H9 (cell line): Measurements from ENCODE around the gene PLD4. TPM values are rescaled to one million over a fixed set of nuclear protein-coding genes. Genes with fewer than 3 reads are reported as not detected.
A peak's percentile ranks its signal among the peaks of the same experiment; 100 is the strongest.

Experiments
- DNase-seq: peaks from one replicate; pipeline ENCODE4 v3.0.0-alpha.2; 2017
- H2AFZ ChIP-seq: one replicate; pipeline ENCODE4 v1.6.1; 2013; ENCODE audit warnings: mild to moderate bottlenecking, low read length, control low read depth, moderate library complexity
- H2AK5ac ChIP-seq: 2 replicates; pipeline ENCODE4 v1.6.1; 2013; ENCODE audit warnings: low read length, control low read depth, mixed read lengths; ENCODE audit not compliant: insufficient read length
- H2BK120ac ChIP-seq: one replicate; pipeline ENCODE4 v1.6.1; 2013; ENCODE audit warnings: low read depth, mild to moderate bottlenecking, low read length, control low read depth, inconsistent platforms; ENCODE audit not compliant: poor library complexity, severe bottlenecking
- H2BK12ac ChIP-seq: 2 replicates; pipeline ENCODE4 v1.6.1; 2013; ENCODE audit warnings: low read length, control low read depth, mixed read lengths, low read depth; ENCODE audit not compliant: insufficient read length
- H2BK15ac ChIP-seq: 2 replicates; pipeline ENCODE4 v1.6.1; 2013; ENCODE audit warnings: low read depth, low read length, control low read depth
- H2BK20ac ChIP-seq: one replicate; pipeline ENCODE4 v1.6.1; 2013; ENCODE audit warnings: low read depth, mild to moderate bottlenecking, low read length, control low read depth, inconsistent platforms; ENCODE audit not compliant: poor library complexity, severe bottlenecking
- H2BK5ac ChIP-seq: 2 replicates; pipeline ENCODE4 v1.6.1; 2013; ENCODE audit warnings: low read length, control low read depth, mixed read lengths; ENCODE audit not compliant: insufficient read length
- H3K14ac ChIP-seq: 2 replicates; pipeline ENCODE4 v1.6.1; 2013; ENCODE audit warnings: low read length, control low read depth; ENCODE audit not compliant: insufficient read depth
- H3K18ac ChIP-seq: 2 replicates; pipeline ENCODE4 v1.6.1; 2013; ENCODE audit warnings: low read depth, mild to moderate bottlenecking, mixed read lengths, low read length, control low read depth; ENCODE audit not compliant: insufficient read length
- H3K23ac ChIP-seq: 2 replicates; pipeline ENCODE4 v1.6.1; 2013; ENCODE audit warnings: low read length, control low read depth, mixed read lengths, low read depth; ENCODE audit not compliant: insufficient read length
- H3K23me2 ChIP-seq: 2 replicates; pipeline ENCODE4 v1.6.1; 2013; ENCODE audit warnings: low read depth, mild to moderate bottlenecking, mixed read lengths, low read length, control low read depth; ENCODE audit not compliant: insufficient read length, poor library complexity, severe bottlenecking
- H3K27ac ChIP-seq: 2 replicates; pipeline ENCODE4 v1.5.1; 2013; ENCODE audit warnings: low read length, control low read depth, mixed read lengths, low read depth; ENCODE audit not compliant: insufficient read length
- H3K27me3 ChIP-seq: 2 replicates; pipeline ENCODE4 v1.6.1; 2013; ENCODE audit warnings: low read length, control low read depth, inconsistent platforms; ENCODE audit not compliant: insufficient read depth
- H3K4ac ChIP-seq: 2 replicates; pipeline ENCODE4 v1.6.1; 2013; ENCODE audit warnings: low read depth, mild to moderate bottlenecking, control low read depth, inconsistent platforms, low read length, moderate library complexity
- H3K4me1 ChIP-seq: 2 replicates; pipeline ENCODE4 v1.6.1; 2013; ENCODE audit warnings: low read length, control low read depth, inconsistent platforms; ENCODE audit not compliant: insufficient read depth
- H3K4me2 ChIP-seq: 2 replicates; pipeline ENCODE4 v1.6.1; 2013; ENCODE audit warnings: low read length, control low read depth, mixed read lengths; ENCODE audit not compliant: insufficient read length, insufficient read depth
- H3K56ac ChIP-seq: 2 replicates; pipeline ENCODE4 v1.6.1; 2013; ENCODE audit warnings: low read depth, mild to moderate bottlenecking, mixed read lengths, low read length, control low read depth; ENCODE audit not compliant: insufficient read length
- H3K79me1 ChIP-seq: 2 replicates; pipeline ENCODE4 v1.6.1; 2013; ENCODE audit warnings: low read depth, mild to moderate bottlenecking, moderate library complexity, low read length, control low read depth, inconsistent platforms; ENCODE audit not compliant: insufficient read depth, poor library complexity, severe bottlenecking
- H3K79me2 ChIP-seq: 2 replicates; pipeline ENCODE4 v1.6.1; 2013; ENCODE audit warnings: low read length, control low read depth, inconsistent platforms; ENCODE audit not compliant: insufficient read depth
- H3K9ac ChIP-seq: 2 replicates; pipeline ENCODE4 v1.6.1; 2013; ENCODE audit warnings: low read length, control low read depth, mixed read lengths; ENCODE audit not compliant: insufficient read length; ENCODE audit errors: extremely low read depth
- H3K9me3 ChIP-seq: one replicate; pipeline ENCODE4 v1.6.1; 2013; ENCODE audit warnings: low read depth, low read length, inconsistent platforms; ENCODE audit not compliant: control insufficient read depth
- H3T11ph ChIP-seq: one replicate; pipeline ENCODE4 v1.6.1; 2013; ENCODE audit warnings: mild to moderate bottlenecking, low read length, control low read depth, inconsistent platforms
- H4K20me1 ChIP-seq: one replicate; pipeline ENCODE4 v1.6.1; 2013; ENCODE audit not compliant: control insufficient read depth, insufficient read length, insufficient read depth
- H4K5ac ChIP-seq: 2 replicates; pipeline ENCODE4 v1.6.1; 2013; ENCODE audit warnings: low read depth, mild to moderate bottlenecking, mixed read lengths, low read length, control low read depth; ENCODE audit not compliant: insufficient read length
- H4K8ac ChIP-seq: replicated peaks from 2 replicates; pipeline ENCODE4 v1.6.1; 2013; ENCODE audit warnings: low read length, control low read depth, mixed read lengths, low read depth; ENCODE audit not compliant: insufficient read length
- H4K91ac ChIP-seq: 2 replicates; pipeline ENCODE4 v1.6.1; 2013; ENCODE audit warnings: low read depth, mild to moderate bottlenecking, moderate library complexity, mixed read lengths, low read length, control low read depth; ENCODE audit not compliant: insufficient read length
- H3K27ac Mint-ChIP-seq, 3 experiments: 2 replicates in 2 of 3; 3 replicates in 1 of 3; pipeline ENCODE4 v1.8.0; 2020 to 2021; ENCODE audit warnings: mixed read lengths in 3 of 3, mild to moderate bottlenecking in 1 of 3, moderate library complexity in 1 of 3
- H3K27me3 Mint-ChIP-seq: 2 replicates; pipeline ENCODE4 v1.8.0; 2021; ENCODE audit warnings: low read depth, mild to moderate bottlenecking, moderate library complexity, mixed read lengths
- H3K36me3 Mint-ChIP-seq, 3 experiments: 2 replicates in 2 of 3; 3 replicates in 1 of 3; pipeline ENCODE4 v1.8.0; 2020 to 2021; ENCODE audit warnings: low read depth in 3 of 3, mixed read lengths in 3 of 3; ENCODE audit not compliant: insufficient read depth in 1 of 3
- H3K4me1 Mint-ChIP-seq, 2 experiments: 2 replicates each; pipeline ENCODE4 v1.8.0; 2020; ENCODE audit warnings: mixed read lengths in 2 of 2
- H3K4me3 Mint-ChIP-seq, 2 experiments: 2 replicates in 1 of 2; 3 replicates in 1 of 2; pipeline ENCODE4 v1.8.0; 2020 to 2021; ENCODE audit warnings: mild to moderate bottlenecking in 2 of 2, mixed read lengths in 2 of 2, moderate library complexity in 1 of 2
- H3K9me3 Mint-ChIP-seq, 2 experiments: 2 replicates in 1 of 2; 3 replicates in 1 of 2; pipeline ENCODE4 v1.8.0; 2020; ENCODE audit warnings: mild to moderate bottlenecking in 2 of 2, mixed read lengths in 2 of 2, moderate library complexity in 1 of 2
- CTCF ChIP-seq: fragments of 200-600 bp; sonication (generic); conservative IDR thresholded peaks from 3 replicates; pipeline ENCODE4 v1.8.0; 2021; ENCODE audit warnings: antibody characterized with exemption, mild to moderate bottlenecking
- WGBS: extraction: QIAGEN DNeasy Blood & Tissue Kit; methylation state at CpG from one replicate; pipeline ENCODE4 v1.1.7; 2013; ENCODE audit warnings: missing lambda C conversion rate, low lambda C conversion rate, mixed read lengths; ENCODE audit not compliant: insufficient read length; ENCODE audit errors: extremely low coverage; 5-methylcytosine and 5-hydroxymethylcytosine counted together
- total RNA-seq: library from RNA; stranded (reverse); gene quantifications from 2 replicates; pipeline ENCODE4 v1.2.1, GENCODE V29; 2021

Gene PLD4
- total RNA-seq, 1 experiment from 2014 or later: not detected

- H3K79me2 ChIP-seq: no peaks in the 10 kb centered on the region
- H3K9me3 ChIP-seq: no peaks in the 10 kb centered on the region
- no peak overlapping the region for H3K23ac ChIP-seq
- no peak overlapping the region for H2AFZ ChIP-seq
- H4K91ac ChIP-seq: no peak overlapping the region
- peaks cover 3% of the 10 kb centered on the region; the same call in 1 of the 2 replicates for H3K4me1 ChIP-seq
- no peak overlapping the region for H2BK15ac ChIP-seq
- no peak overlapping the region for H3K4ac ChIP-seq
- peaks cover 9% of the 10 kb centered on the region; the same call in 1 of the 2 replicates for H3K27me3 ChIP-seq
- no peaks in the 10 kb centered on the region for H3K23me2 ChIP-seq
- no peak overlapping the region for H3K56ac ChIP-seq
- no peak overlapping the region for H2BK5ac ChIP-seq
- peaks cover 32% of the 10 kb centered on the region for H3K27me3 Mint-ChIP-seq
- no peaks in the 10 kb centered on the region for H3K79me1 ChIP-seq
- H2BK20ac ChIP-seq: no peak overlapping the region
- H3K27ac ChIP-seq: no peak overlapping the region
- H3K27ac Mint-ChIP-seq: no peak overlapping the region
- H3K9ac ChIP-seq: no peak overlapping the region
- peak; percentile 55 for DNase-seq
- no peak overlapping the region for H3K4me2 ChIP-seq
- no peak overlapping the region for H4K5ac ChIP-seq
- no peak overlapping the region for H4K8ac ChIP-seq
- H3K14ac ChIP-seq: no peak overlapping the region
- no peak overlapping the region for H3K4me3 Mint-ChIP-seq
- peaks cover 14 to 30% of the 10 kb centered on the region in 2 experiments for H3K4me1 Mint-ChIP-seq
- WGBS: no CpG with 5 or more reads among the region's 12 CpGs
- H2BK12ac ChIP-seq: no peak overlapping the region
- no peak overlapping the region for H2AK5ac ChIP-seq
- no peaks in the 10 kb centered on the region for H3K36me3 Mint-ChIP-seq
- TF ChIP-seq CTCF: no peak
- no peak overlapping the region for H2BK120ac ChIP-seq
- H3K18ac ChIP-seq: no peak overlapping the region
- H4K20me1 ChIP-seq: peaks cover 4% of the 10 kb centered on the region
- no peak overlapping the region for H3T11ph ChIP-seq
- H3K9me3 Mint-ChIP-seq: no peaks in the 10 kb centered on the region; a peak in 1 of 5 replicates
These were observed 48.4 kb downstream of the PLD4 start for GRCh38 chr14:104973135-104973384.
